ENCODE data around the gene THAP6. TPM values are rescaled to one million over a fixed set of nuclear protein-coding genes. Genes with fewer than 3 reads are reported as not detected.

The THAP6 gene
- total and polyA plus RNA-seq, 10 donors = 3.1 to 42.0 (median 22.6) TPM

DNA sequence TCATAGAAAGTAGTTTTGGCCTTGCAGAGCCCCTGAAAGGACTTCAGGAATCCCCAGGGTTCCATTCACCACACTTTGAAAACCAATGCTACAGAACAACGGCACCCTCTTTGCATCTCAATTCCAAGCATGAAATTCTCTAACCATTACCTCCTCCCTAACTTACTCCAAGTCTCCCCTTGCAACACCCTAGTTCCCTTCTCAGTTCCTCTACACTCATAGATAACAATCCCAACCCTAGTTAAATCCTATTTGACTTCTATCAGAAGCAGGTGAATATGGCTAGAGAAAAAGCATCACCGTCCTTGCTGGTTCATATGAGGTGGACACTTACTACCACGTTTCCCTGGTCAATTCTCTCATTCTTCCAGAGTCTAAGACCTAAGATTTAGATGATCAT lies 2.4 kb upstream of the THAP6 start:
- Histone ChIP-seq H3K4me1 (peaks cover 32 to 89% (median 65%) of the 10 kb centered on the region in 6 donors), H3K9me3 (no peaks in the 10 kb centered on the region), H3K4me3 (peak overlapping the region in 6 of 8 donors; percentile 1 to 92 (median 66)), H3K27me3 (replicated peaks in 1 of 7) (no peaks in the 10 kb centered on the region), H3K27ac (peak overlapping the region; percentile 39 to 100 (median 99)), H3K36me3 (peaks cover 0 to 35% (median 11%) of the 10 kb centered on the region in 6 donors)
- TF ChIP-seq, protein P1, sequence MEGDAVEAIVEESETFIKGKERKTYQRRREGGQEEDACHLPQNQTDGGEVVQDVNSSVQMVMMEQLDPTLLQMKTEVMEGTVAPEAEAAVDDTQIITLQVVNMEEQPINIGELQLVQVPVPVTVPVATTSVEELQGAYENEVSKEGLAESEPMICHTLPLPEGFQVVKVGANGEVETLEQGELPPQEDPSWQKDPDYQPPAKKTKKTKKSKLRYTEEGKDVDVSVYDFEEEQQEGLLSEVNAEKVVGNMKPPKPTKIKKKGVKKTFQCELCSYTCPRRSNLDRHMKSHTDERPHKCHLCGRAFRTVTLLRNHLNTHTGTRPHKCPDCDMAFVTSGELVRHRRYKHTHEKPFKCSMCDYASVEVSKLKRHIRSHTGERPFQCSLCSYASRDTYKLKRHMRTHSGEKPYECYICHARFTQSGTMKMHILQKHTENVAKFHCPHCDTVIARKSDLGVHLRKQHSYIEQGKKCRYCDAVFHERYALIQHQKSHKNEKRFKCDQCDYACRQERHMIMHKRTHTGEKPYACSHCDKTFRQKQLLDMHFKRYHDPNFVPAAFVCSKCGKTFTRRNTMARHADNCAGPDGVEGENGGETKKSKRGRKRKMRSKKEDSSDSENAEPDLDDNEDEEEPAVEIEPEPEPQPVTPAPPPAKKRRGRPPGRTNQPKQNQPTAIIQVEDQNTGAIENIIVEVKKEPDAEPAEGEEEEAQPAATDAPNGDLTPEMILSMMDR (IDR thresholded peaks at IDR 0.05 in 8 of 11, conservative IDR thresholded peaks at IDR 0.05 in 3 of 11) = no peak
- TF ChIP-seq POLR2A (IDR thresholded peaks at IDR 0.05) (no peak), POLR2AphosphoS5 (IDR thresholded peaks at IDR 0.05) (no peak)
- no peak for DNase-seq
- intact Hi-C loops (cut with DNase I; ENCODE audit: low total_unique reads) = no loop called here
- WGBS, 5 donors = 40 to 51% (median 47%) methylated on average over 3 of the region's 3 CpGs

DNA sequence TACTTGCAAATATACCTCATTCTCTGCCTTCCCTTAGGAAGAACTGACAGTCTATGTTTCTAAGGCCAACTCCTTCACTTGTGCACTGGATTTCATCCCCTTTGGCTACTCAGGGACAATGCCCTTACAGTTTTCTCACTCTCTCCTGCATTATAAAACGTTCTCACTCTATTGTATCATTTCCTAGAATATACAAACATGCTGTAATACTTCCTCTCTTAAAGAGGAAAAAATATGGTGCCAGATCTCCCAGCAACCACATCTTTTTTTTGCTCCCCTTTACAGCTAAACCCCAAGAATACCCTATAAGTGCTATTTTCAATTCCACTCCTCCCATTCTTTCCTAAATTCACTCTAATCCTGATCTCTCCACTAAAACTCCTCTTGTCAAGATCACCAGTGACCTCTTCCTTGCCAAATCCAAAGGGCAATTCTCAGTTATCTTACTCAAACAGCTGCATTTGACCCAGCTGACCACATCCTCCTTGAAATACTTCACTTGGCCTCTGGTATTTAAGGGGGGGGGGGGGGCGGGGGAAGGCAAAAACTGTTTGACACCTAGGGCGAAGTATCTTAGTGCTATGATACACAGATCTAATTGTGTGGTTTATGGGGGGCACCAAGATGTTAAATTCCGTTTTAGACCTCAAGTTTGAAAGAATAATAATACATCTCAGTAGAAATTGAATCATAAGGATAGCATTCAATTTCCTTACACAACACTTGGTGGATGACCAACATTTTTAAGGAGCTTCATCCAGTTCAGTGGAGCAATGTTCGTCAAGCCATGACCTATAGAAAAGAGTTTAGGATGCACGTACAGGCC lies 1.7 kb upstream of the THAP6 start:
- Histone ChIP-seq H3K27me3 (replicated peaks in 1 of 7) (no peaks in the 10 kb centered on the region), H3K9me3 (no peaks in the 10 kb centered on the region), H3K4me1 (peaks cover 32 to 85% (median 65%) of the 10 kb centered on the region in 6 donors), H3K27ac (peak overlapping the region; percentile 93 to 100 (median 99)), H3K4me3 (peak overlapping the region; percentile 4 to 92 (median 66)), H3K36me3 (peaks cover 0 to 35% (median 13%) of the 10 kb centered on the region in 6 donors)
- 13 to 25% (median 20%) methylated on average over 6 of the region's 6 CpGs for WGBS, 5 donors
- intact Hi-C loops (cut with DNase I; ENCODE audit: low total_unique reads) = no loop called here
- no peak for DNase-seq
- TF ChIP-seq POLR2A (IDR thresholded peaks at IDR 0.05) (no peak), POLR2AphosphoS5 (IDR thresholded peaks at IDR 0.05) (no peak)

GRCh38 chr4:75513526-75514130 lies 645 bp upstream of the THAP6 start:
- intact Hi-C loops (cut with DNase I; ENCODE audit: low total_unique reads) = no loop called here
- Histone ChIP-seq H3K9me3 (no peaks in the 10 kb centered on the region), H3K27me3 (replicated peaks in 1 of 7) (no peaks in the 10 kb centered on the region), H3K4me3 (peak overlapping the region; percentile 56 to 92 (median 72)), H3K4me1 (peaks cover 32 to 84% (median 63%) of the 10 kb centered on the region in 6 donors), H3K27ac (peak overlapping the region; percentile 93 to 100 (median 99)), H3K36me3 (peaks cover under 1 to 35% (median 14%) of the 10 kb centered on the region in 6 donors)
- TF ChIP-seq POLR2AphosphoS5 (IDR thresholded peaks at IDR 0.05) (no peak), POLR2A (IDR thresholded peaks at IDR 0.05) (no peak)
- TF ChIP-seq, protein P1 (IDR thresholded peaks at IDR 0.05 in 8 of 11, conservative IDR thresholded peaks at IDR 0.05 in 3 of 11) = no peak
- 0 to 1% (median 0%) methylated on average over 12 of the region's 12 CpGs for WGBS, 5 donors
- peak; percentile 73 for DNase-seq

DNA sequence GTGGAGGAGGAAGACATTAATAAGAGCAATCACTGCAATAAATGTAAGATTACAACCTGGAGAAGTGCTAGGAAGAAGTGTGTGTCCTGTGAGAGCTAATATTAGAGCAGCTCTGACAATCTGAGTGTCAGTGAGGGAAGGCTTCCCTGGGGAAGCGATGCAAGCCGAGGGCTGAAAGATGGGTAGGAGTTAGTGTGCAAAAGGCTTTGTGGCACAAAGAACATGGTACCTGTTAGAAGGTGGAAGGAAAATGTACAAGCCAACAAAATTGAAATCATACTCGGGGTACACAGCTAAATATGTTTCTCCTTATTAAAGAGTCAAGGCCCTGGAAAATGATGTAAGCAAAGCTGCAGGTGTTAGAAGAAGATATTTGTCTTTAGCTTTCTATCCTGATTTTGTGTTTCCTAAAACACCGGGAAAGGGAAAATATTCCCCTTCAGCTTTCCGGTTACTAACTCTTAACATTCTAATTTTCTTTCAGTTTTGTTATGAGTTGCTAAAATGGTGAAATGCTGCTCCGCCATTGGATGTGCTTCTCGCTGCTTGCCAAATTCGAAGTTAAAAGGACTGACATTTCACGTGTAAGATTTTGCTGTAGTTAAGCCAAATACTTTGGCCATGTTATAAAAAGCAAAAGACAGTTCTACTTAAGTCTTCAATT lies 808 bp downstream of the THAP6 start:
- H3K27me3 ChIP-seq (replicated peaks in 1 of 7) = no peaks in the 10 kb centered on the region
- DNase-seq = no peak
- H3K9me3 ChIP-seq = no peaks in the 10 kb centered on the region
- whole genome bisulfite sequencing, 5 donors = 27 to 48% (median 41%) methylated on average over 9 of the region's 9 CpGs
- H3K4me3 ChIP-seq = peak overlapping the region; percentile 56 to 92 (median 72)
- H3K27ac ChIP-seq = peak overlapping the region; percentile 93 to 100 (median 99)
- intact Hi-C loops (cut with DNase I; ENCODE audit: low total_unique reads) = no loop called here
- peaks cover 32 to 73% (median 53%) of the 10 kb centered on the region in 6 donors for H3K4me1 ChIP-seq
- H3K36me3 ChIP-seq = peaks cover 3 to 34% (median 18%) of the 10 kb centered on the region in 6 donors
- TF ChIP-seq, protein P1 (IDR thresholded peaks at IDR 0.05 in 8 of 11, conservative IDR thresholded peaks at IDR 0.05 in 3 of 11) = no peak
- TF ChIP-seq POLR2AphosphoS5 (IDR thresholded peaks at IDR 0.05) (no peak), POLR2A (IDR thresholded peaks at IDR 0.05) (no peak)
